Measurements from ENCODE around the gene GFPT2. TPM values are rescaled to one million over a fixed set of nuclear protein-coding genes. Genes with fewer than 3 reads are reported as not detected.
A peak's percentile ranks its signal among the peaks of the same experiment; 100 is the strongest.

GFPT2 gene
- total and polyA plus RNA-seq, 2 of the 8 experiments (the other 6 are each of a cell fraction or from before 2014, with no cell fraction given) = 83.7 to 143 TPM

- TF ChIP-seq RFX5 (IDR thresholded peaks at IDR 0.05; ENCODE audit: borderline replicate concordance, low read depth, low read length) = peak; percentile 34; the same call in 1 of the 2 replicates
- TF ChIP-seq SIN3A (conservative IDR thresholded peaks at IDR 0.05 in 1 of 2, IDR thresholded peaks at IDR 0.05 in 1 of 2; ENCODE audit: low read depth in 1 of 2, low read length in 2 of 2) = no peak
- TF ChIP-seq RBBP5 (IDR thresholded peaks at IDR 0.05; ENCODE audit: borderline replicate concordance, low read depth, low read length) = 0 out of 2 replicates have a peak, but pooled peaks have one; percentile 48
- no peak for TF ChIP-seq PHF8 (conservative IDR thresholded peaks at IDR 0.05; ENCODE audit: low read depth, low read length)
- TF ChIP-seq, protein P1, sequence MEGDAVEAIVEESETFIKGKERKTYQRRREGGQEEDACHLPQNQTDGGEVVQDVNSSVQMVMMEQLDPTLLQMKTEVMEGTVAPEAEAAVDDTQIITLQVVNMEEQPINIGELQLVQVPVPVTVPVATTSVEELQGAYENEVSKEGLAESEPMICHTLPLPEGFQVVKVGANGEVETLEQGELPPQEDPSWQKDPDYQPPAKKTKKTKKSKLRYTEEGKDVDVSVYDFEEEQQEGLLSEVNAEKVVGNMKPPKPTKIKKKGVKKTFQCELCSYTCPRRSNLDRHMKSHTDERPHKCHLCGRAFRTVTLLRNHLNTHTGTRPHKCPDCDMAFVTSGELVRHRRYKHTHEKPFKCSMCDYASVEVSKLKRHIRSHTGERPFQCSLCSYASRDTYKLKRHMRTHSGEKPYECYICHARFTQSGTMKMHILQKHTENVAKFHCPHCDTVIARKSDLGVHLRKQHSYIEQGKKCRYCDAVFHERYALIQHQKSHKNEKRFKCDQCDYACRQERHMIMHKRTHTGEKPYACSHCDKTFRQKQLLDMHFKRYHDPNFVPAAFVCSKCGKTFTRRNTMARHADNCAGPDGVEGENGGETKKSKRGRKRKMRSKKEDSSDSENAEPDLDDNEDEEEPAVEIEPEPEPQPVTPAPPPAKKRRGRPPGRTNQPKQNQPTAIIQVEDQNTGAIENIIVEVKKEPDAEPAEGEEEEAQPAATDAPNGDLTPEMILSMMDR (IDR thresholded peaks at IDR 0.05; ENCODE audit: control extremely low read depth in 1 of 3, insufficient read depth in 1 of 3, low read depth in 1 of 3, low read length in 3 of 3) = no peak
- TF ChIP-seq SRF (IDR thresholded peaks at IDR 0.05; ENCODE audit: low read depth, low read length) = no peak
- no peak for TF ChIP-seq HDAC6 (IDR thresholded peaks at IDR 0.05; ENCODE audit: low read depth, low read length)
- TF ChIP-seq SP4 (IDR thresholded peaks at IDR 0.05; ENCODE audit: low read length) = no peak
- no peak for TF ChIP-seq SP1 (IDR thresholded peaks at IDR 0.05; ENCODE audit: low read depth, low read length)
- TF ChIP-seq SAP30 (IDR thresholded peaks at IDR 0.05; ENCODE audit: insufficient read depth, insufficient replicate concordance, low read length) = no peak
- TF ChIP-seq, protein P2, sequence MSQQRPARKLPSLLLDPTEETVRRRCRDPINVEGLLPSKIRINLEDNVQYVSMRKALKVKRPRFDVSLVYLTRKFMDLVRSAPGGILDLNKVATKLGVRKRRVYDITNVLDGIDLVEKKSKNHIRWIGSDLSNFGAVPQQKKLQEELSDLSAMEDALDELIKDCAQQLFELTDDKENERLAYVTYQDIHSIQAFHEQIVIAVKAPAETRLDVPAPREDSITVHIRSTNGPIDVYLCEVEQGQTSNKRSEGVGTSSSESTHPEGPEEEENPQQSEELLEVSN (IDR thresholded peaks at IDR 0.05) = no peak
- 0 out of 2 replicates have a peak, but pooled peaks have one; percentile 37 for TF ChIP-seq ATF2 (IDR thresholded peaks at IDR 0.05; ENCODE audit: low read length)
- TF ChIP-seq JUND (IDR thresholded peaks at IDR 0.05; ENCODE audit: low read length) = no peak; the same call in 1 of the 2 replicates
- no peak for TF ChIP-seq CHD1 (IDR thresholded peaks at IDR 0.05; ENCODE audit: low read depth, low read length)
- TF ChIP-seq EGR1 (IDR thresholded peaks at IDR 0.05; ENCODE audit: borderline replicate concordance, low read depth, low read length) = no peak
- no peak for TF ChIP-seq FOSL1 (IDR thresholded peaks at IDR 0.05; ENCODE audit: insufficient read depth, low read depth, low read length)
- no peak for TF ChIP-seq ZNF274 (IDR thresholded peaks at IDR 0.05; ENCODE audit: borderline replicate concordance, extremely low read depth, low read length)
- TF ChIP-seq EP300 (IDR thresholded peaks at IDR 0.05; ENCODE audit: borderline replicate concordance in 1 of 2, low read depth in 2 of 2, low read length in 2 of 2) = peak in 1 of 2 experiments; percentile 30; a peak in 1 of 3 replicates
- TF ChIP-seq POU5F1 (IDR thresholded peaks at IDR 0.05; ENCODE audit: low read depth, low read length) = no peak
- TF ChIP-seq, protein P3, sequence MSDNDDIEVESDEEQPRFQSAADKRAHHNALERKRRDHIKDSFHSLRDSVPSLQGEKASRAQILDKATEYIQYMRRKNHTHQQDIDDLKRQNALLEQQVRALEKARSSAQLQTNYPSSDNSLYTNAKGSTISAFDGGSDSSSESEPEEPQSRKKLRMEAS (IDR thresholded peaks at IDR 0.05) = no peak
Observed at GRCh38 chr5:180331647-180331950, 21.5 kb downstream of the GFPT2 start (continued).

Measured in H1 (cell line).